Hematopoietic multipotent progenitor cell treated with erythropoietin and hydrocortisone succinate and interleukin-3 and kit ligand, for 6 days (in vitro differentiated cells): Measurements from ENCODE around the gene CASP2.
"Not testable (repeated sequence)": the region's sequence is repeated elsewhere in the genome, so short reads cannot be mapped to it uniquely, and the experiment has no call there.

ENCODE experiments used
- DNase-seq: peaks from one replicate; pipeline ENCODE4 v3.0.0-alpha.2; 2015

The CASP2 gene

DNA sequence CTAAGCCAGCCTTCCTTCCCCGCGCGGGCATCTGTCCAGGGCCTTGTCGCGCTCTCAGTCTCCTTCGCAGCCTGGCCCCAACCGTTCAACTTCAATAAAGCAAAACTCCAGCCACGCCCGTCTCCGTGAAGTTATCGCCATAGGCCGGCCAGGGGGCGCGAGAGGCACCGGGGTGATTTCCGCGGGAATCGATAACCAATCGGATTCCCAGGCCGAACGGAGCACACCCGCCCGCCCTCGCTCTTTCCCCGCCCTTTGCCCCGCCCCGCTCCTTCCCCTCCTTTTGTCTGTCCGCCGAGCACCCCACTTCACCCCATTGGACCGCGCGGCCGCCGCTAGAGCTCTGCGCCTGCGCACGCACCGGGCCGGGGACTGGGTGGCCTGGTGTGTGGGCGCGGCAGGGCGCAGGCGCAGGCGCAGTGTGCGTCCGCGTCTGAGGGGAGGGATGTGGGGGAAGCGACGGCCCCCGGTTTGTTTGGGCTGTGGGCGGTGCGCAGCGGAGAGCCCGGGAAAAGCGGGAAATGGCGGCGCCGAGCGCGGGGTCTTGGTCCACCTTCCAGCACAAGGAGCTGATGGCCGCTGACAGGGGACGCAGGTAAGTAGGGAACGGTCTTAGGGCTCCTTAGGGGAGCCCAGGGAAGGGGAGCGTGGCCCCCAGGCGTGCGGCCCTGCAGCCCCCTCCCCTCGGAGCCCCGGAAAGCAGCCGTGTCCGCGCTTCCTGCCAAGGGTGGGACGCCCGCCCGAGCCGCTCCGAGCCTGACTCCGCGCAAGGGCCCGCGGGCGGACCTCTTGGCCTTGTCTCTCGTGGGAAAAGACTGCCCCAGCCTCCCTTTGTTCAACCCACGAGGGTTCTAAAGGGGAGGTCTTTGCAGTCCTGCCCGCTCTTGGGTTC, at the start of gene CASP2:
CASP2 (plus strand) TSS at position 417 of the 892 bp plus-strand sequence; CDS start at position 522, 105 bp downstream.
- DNase-seq = peak; percentile 98

DNA sequence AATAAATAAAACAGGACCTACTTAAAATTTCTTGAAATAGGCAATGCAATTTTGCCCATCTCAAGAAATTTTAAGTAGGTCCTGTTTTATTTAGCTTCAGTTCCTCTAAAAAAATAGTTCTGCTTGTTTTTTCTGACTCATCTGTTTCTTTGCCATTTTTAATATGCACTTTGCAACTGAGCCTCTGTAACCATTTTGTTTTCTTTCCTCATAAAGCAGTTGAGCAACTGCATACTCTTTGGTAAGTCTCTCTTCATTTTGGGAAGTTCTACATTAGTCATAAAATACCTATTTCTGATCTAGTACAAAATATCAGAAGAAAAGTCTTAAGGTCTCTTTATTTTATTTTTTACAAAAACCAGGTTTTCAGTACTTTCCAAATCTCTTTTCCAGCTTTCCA, 48.3 kb upstream of the CASP2 start:
- DNase-seq = peak; percentile 41

DNA sequence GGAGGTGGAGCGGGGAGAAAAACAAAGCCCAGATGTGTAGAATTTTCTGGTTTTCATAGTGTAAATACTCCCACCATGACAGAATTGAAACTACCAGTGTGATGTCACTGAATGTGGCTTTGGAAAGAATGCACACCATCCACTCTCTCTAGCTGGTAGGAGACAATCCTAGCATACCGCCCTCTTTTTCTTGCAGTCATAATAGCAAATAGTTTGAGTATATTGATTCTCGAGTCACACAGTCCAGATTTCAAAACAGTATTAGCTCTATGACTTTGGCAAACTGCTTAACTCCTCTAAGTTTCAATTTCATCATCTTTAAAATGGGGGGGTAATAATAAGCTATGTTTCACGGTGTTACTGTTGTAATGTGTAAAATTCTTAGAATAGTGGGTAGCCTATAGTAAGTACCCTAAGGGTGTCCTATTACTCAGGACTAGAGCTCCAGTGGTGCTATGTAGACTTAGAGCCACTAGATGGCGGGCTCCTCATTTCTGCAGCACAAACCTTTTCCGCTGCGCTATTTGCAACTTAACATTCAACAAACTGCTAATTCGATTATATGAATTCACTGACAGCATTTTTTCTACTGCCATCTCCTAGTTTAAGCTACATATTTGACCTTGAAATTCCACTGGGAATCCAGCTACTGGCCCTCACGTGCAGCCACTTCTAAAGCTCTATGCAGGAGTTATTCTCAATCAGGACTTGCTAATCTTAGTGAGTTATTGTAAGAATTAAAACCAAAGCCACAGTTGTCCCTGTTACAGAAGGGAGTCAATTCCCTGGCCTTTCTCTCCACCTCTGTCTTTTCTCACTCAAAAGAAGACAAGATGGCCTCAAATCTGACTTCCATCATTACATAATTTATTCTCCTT, 47.6 kb upstream of the CASP2 start:
- DNase-seq = peak; percentile 88

DNA sequence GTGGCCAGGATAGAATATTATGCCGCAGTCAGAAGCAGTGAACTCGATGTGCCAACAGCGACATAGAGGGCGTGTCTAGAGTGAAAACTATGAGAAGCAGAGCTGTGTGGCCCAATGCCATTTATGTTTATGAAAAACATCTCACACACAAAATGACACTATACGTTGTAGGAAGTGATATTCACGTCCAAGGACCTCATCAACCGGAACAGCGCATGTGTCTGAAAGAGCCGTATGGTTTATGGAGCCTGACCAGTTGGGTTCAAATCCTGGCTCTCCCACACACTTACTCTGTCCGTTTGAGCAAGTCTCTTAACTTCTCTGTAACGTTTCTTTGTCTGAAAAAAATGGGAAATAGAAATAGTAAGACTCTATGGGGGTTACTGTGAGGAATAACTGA, 45.8 kb upstream of the CASP2 start:
- no peak for DNase-seq

DNA sequence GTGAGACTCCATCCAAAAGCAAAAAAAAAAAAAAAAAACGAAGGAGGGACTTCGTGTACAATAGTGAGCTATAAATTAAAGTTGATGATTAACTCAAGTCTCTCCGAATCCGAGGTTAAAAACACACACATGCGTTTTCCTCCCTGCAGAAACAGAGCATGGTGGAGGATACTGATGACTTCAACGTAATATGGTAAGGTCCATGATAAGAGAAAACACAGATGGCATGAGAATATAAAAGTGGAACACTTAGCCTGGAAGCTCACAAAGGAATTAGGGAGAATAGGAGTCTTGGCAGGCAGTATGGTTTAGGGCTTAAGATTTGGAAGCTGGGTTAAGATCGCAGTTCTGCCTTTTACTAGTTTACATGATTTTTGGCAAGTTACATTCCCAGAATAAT, 45.0 kb upstream of the CASP2 start:
- DNase-seq = no peak

DNA sequence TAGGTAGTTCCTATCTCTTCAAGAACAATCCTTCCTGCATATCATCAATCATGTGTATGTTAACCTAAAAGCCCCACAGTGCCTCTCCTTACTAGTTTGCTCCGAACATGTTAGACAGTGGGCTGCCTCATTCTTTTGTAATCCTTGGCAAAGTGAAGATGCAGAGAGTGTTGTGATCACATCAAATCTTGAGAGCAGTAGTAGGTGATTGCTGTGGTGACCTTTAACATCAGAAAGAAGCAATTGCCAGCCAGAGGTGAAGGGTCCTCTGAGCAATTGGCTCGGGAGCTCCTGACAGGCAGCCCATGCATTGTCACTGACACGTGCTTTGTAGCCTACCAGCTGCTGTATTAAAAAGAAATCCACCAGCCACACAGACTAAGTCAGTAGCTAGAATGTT, 44.5 kb upstream of the CASP2 start:
- no peak for DNase-seq

DNA sequence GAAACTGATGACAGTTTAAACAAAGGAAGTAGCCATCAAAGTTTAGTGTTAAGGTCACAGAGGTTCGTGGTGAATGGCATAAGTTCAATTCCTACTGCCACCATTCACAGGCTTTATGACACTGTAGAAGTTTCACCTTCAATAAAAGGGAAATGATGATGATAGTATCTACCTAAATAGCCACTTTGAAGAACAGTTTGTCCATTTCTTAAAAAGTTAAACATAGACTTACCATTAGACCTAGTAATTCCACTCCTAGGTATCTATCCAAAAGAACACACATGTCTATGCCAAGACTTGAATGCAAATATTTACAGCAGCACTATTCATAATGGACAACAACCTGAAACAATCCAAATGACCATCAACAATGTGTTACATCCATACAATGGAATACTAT, 43.8 kb upstream of the CASP2 start:
- no peak for DNase-seq

DNA sequence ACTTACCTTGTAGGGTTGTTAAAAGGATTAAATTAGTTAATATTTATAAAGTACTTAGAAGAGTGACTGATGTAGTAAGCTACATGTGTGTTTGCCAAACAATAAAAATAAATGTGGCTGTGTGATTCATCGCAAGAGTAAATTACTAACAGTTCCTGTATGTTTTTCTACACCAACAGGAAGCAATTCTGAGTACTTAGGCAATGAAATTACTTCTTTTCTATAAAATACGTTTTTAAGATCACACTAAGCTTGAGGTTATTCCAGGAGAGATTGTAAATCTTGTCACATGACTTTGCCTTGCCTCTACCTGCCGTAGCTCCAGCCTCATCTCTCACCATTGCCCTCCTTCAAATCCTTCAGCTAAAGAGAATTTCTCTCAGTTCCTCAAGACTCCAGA, 43.0 kb upstream of the CASP2 start:
- no peak for DNase-seq

DNA sequence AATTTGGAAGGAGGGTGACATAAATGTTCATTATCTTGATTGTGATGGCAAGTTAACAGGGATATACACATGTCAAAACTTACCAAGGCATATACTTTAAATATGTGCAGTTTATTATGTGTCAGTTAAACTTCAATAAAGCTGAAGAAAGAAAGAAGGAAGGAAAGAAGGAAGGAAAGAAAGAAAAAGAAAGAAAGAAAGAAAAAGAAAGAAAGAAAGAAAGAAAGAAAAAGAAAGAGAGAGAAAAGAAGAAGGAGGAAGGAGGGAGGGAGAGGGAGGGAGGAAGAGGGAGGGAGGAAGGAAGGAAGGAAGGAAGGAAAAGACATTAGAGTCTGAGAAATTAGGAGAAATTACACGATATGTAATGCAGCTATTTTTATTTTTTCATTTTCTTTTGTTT, 40.8 kb upstream of the CASP2 start:
- no peak for DNase-seq

DNA sequence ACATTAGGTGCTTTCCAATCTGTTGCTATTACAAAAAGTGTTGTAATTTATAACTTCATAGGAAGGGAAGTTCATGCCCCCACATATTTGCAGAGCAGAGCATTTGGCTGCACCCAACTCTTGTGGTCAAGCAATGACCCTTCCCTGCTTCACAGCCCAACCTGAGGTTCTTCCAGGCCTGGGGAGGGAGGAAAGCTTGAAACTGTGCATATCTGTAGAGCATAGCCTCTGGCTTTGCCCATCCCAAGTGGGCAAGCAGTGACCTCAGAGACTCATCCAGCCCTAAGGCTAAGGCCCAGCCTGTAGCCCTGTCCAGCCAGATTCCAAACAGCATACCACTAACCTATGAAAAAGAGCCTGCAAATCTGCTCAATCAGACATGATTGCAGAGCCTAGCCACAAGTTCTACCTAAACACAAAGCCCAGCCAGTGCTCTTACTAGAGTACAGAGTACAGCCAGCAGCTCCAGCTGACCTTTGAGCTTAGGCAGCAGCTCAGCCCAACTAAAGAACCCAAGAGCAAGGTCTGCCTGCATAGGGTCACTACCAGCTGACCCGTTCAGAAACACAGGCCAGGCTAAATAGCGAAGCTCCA, 39.3 kb upstream of the CASP2 start:
- no peak for DNase-seq

DNA sequence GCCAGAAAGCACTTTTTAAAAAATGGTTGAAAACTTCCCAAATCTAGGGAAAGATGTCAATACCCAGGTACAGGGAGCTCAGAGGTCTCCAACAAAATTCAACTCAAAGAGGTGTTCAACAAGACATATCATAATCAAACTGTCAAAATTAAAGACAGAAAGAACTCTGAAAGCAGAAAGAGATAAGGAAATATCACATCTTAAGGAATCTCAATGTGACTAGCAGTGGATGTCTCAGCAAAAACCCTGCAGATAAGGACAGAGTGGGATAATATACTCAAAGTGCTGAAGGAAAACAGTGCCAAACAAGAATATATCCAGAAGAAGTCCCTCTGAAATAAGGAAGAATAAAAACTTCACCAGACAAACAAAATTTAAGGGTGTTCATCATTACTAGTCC, 38.0 kb upstream of the CASP2 start:
- DNase-seq = no peak

DNA sequence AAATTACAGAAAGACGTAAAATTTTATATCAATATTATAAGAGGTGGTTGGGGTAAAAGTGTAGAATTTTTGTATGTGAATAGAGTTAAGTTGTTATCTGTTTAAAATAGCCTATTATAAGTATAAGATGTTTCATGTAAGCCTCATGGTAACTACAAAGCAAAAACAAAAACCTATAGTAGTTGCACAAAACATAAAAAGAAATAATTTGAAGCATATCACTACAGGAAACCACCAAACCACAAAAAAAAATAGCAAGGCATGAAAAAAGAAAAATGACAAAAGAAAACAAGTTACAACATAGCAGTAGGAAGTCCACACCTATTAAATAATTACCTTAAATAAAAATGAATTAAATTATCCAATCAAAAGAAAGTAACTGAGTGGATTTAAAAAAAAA, 37.3 kb upstream of the CASP2 start:
- DNase-seq = no peak

DNA sequence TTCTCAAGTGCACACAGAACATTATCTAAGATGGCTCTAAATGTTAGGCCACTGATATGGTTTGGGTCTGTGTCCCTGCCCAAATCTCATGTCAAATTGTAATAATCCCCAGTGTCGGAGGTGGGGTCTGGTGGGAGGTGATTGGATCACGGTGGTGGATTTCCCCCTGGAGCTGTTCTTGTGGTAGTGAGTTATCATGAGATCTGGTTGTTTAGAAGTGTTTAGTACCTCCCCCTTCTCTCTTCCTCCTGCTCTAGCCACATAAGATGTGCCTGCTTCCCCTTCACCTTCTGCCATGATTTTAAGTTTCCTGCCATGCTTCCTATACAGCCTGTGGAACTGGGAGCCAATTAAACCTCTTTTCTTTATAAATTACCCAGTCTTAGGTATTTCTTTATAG, 36.1 kb upstream of the CASP2 start:
- no peak for DNase-seq

DNA sequence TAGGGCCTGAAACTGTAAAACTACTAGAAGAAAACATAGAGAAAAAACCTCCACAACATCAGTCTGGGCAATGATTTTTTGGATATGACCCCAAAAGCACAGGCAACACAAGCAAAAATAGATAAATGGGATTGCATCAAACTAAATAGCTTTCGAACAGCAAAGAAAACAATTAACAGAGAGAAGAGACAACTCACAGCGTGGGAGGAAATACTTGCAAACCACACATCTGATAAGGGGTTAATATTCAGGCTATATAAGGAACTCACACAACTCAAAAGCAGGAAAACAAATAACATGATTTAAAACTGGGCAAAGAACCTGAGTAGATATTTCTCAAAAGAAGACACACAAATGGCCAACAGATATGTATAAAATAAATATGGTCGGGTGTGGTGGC, 32.6 kb upstream of the CASP2 start:
- DNase-seq = peak; percentile 41

DNA sequence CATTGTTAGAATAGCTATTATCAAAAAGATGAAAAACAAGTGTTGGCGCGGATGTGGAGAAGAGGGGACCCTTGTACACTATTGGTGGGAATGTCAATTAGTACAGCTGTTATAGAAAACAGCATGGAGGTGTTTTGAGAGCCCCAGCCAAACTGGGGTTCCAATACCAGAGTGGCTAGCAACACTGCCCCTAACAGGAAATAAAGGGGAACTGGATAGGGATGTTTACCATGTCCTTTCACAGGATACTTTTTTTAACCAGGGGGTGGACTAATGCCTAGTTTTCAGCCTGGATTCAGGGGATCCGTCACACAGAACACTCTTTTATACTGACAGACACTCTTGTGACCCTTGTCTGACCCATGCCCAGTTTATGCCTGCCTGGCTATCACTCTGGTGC, 31.8 kb upstream of the CASP2 start:
- peak; percentile 43 for DNase-seq

DNA sequence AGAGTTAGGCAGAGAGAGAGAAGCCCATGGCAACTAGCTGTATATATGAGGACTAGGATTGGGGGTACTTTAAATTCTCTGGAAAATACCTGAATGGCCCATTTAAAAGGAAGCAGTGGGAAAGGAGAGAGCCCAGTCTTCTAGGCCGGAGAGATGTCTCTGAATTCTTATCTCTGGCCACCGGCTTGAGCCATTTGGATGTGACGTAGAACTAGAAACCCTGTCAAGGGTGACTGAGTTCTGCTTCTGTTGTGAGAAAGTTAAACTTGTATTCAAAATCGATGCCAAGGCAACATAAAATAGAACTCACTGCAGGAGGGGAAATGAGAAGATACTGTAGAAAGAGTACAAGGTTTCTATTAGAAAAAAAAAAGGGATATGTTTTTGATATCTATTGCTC, 31.2 kb upstream of the CASP2 start:
- no peak for DNase-seq

DNA sequence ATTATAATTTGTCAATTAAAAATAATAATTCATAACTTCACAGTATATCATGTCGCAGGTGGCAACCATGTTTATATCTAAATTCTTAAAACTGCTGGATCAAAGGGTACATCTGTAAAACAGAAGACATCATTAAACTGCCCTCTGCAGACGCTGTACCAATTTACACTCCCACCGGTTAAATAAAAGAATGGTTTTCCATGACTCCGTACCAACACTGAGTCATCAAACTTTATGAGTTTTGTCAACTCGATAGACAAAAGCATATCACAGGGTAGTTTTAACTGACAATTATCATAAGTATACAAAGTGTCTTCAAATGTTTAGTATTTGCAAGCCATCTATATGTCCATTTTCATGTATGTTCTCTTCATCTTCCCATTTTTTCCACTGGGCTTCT, 30.6 kb upstream of the CASP2 start:
- no peak for DNase-seq

DNA sequence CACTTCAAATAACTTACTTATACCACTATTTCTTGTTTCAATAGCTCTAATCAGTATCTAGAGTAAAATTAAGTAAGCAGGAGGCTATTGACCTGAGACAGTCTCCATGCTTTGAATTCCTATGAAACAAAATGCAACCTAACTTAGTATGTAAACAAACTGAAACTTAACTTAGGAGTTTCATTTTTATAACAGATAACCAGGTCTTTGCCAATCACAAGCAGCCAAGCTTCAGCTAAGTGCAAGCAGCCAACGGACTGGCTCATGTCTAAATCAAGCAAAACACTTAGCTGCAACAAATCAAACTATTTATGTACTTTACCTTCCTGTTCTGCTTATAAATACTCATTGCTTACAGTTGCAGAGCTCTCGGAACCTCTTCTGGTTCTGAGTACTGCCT, 29.3 kb upstream of the CASP2 start:
- peak; percentile 53 for DNase-seq

DNA sequence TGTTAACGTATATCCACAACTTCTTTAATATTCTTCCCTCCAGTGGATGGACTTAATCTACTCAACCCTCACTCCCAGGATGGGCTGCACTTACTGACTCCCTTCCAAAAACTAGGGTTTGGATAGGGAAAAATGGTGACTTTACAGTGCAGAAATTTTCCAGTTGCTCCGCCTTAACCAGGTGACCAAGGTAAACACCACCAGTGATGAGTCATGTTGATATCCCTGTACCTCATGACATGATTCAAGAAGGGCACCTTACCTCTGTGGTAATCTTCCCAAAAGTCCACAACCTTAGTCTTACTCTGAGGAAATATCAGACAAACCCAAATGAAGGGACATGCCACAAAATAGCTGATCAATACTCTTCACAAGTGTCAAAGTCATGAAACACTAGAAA, 28.4 kb upstream of the CASP2 start:
- DNase-seq = no peak

DNA sequence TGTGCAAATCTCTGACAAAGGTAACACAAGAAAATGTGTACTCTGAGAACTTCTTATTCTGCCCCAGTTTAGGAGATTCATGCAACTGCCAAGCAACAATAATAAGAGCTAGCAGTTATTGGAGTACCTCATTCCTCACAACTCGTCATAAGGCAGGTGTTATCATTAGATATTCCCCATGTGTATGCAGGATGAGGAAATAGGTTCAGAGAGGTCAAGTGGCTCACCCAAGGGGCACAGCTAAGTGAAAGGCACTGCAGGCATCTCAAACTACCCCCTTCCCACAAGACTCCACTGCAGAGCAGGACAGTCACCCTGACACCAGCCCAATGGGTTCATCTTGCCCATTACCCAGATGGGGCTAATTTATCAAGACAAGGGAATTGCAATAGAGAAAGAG, 26.2 kb upstream of the CASP2 start:
- DNase-seq = no peak

DNA sequence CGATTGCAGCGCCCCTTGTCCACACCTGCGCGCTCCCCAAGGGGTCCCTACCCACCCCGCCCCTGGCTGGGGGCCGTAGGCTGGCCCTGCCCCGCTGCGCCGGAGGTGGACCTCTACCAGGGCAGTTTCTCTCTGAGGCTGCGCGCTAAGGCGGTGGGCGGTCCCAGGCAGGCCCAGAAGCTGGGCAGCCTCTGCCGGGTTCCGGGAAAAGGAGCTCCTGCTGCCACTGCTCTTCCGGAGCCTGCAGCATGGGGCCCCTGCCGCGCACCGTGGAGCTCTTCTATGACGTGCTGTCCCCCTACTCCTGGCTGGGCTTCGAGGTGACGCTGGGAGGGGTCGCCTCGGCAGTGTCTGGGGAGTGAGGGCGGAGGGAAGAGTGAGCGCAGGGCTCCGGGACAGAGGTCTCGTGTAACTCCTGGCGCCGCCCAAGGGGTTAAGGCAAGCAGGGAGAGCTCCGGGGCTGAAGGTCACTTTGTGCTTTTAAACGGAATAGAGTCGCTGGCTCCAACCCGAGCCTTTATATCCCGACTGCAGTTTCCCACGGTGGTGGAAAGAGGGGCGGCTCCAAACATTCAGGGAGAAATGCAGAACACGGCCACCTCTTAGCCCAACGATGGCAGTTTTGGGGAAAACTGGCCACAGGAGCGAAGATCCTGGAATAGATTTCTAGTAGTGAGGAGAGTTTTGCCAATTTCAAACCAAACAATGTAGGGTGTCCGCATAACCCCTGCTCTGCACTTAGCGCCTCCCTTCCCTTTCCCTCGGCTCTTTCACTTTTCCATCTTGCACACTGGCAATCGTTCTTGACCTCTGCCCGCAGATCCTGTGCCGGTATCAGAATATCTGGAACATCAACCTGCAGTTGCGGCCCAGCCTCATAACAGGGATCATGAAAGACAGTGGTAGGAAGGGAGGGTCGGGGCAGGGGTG, 24.6 kb upstream of the CASP2 start, which contains the start of gene GSTK1:
GSTK1 (plus strand) TSS at position 176 of the 930 bp plus-strand sequence; CDS start at position 249, 73 bp downstream.
- DNase-seq = peak; percentile 90

DNA sequence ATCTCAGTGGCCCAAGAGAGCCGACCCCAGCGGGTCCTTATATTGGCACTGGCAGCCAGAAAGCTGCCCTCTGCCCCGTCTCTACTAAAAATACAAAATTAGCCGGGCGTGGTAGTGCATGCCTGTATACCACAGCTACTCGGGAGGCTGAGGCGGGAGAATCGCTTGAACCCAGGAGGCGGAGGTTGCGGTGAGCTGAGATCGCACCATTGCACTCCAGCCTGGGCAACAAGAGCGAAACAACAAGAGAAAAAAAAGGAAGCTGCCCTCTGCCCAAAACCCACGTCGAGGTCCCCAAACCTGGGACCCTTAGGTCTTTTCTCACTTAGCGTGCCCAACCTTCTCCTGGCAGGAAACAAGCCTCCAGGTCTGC, 24.0 kb upstream of the CASP2 start:
- DNase-seq = not testable (repeated sequence)
